HEK293T (cell line): ENCODE data around the gene INPP5A.

Experiments
- ARNT ChIP-seq: fragments of 450-650 bp; IDR thresholded peaks from 2 replicates; pipeline ENCODE4 v1.6.1; 2017; ENCODE audit warnings: mild to moderate bottlenecking
- FOXM1 ChIP-seq: fragments of 450-650 bp; IDR thresholded peaks from 2 replicates; pipeline ENCODE4 v1.6.1; 2017; ENCODE audit warnings: mild to moderate bottlenecking, borderline replicate concordance
- SUZ12 ChIP-seq: fragments of 450-650 bp; IDR thresholded peaks from 2 replicates; pipeline ENCODE4 v1.6.1; 2016; ENCODE audit warnings: mild to moderate bottlenecking

DNA sequence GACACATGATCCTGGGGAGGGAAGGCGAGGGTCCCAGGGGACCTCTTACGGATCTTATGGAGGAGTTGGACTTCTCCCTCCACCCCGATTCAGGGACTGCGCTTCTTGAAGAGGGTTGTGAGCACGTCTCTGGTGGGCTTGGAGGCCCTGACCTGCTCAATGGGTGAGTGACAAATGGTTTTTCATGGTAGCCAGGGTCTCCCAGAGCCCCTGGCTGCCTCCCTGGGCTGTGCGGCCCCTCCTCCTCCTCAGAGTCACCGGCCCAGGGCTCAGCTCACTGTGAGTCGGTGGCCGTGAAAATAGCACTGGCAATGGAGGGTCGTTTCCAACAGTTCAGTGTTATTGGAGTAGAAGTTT lies 26.6 kb downstream of the INPP5A start:
- TF ChIP-seq FOXM1 = no peak
- no peak for TF ChIP-seq ARNT
- no peak for TF ChIP-seq SUZ12
